ENCODE results near the gene WWTR1.

The WWTR1 gene

DNA sequence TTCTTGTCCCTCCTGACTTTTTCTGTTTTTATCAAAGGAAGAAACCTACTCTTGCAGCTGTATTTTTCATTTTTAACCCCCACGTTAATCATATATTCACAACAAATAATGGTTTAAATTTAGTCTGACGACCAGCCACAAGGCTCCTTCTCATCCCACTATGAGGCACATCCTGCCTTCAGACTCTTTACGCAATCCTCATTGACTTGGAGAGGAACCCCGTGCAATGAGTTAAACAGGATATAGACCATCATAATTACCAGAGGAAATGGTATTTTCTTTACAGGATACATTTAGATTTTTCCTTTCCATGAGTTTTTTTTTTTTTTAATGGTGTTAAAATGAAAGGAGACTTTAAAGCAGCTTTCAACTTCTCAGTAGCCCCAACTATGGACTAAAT lies 68.5 kb downstream of the WWTR1 start:
- peak; percentile 22 to 59 (median 49) for DNase-seq

- no peak for DNase-seq
Observed at GRCh38 chr3:149588909-149589308, 68.9 kb downstream of the WWTR1 start.

- no peak for DNase-seq
Observed at GRCh38 chr3:149587383-149587782, 70.4 kb downstream of the WWTR1 start.

GRCh38 chr3:149586871-149587270 lies 71.0 kb downstream of the WWTR1 start:
- no peak for DNase-seq

DNA sequence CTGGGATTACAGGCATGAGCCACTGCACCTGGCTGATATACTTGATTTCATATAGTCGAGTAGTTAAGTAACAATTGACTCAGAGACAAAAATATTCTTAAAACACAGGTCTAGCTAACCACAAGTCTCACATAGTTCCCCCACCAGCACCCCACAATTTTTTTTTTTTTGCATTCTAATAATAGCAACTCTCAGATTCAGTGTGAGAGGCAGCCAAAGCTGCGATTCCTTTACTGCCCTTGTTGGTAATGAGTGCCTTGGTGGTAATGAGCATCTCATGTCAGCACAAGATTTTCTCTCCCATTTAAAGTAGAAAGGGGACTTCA lies 72.5 kb downstream of the WWTR1 start:
- no peak for DNase-seq

DNA sequence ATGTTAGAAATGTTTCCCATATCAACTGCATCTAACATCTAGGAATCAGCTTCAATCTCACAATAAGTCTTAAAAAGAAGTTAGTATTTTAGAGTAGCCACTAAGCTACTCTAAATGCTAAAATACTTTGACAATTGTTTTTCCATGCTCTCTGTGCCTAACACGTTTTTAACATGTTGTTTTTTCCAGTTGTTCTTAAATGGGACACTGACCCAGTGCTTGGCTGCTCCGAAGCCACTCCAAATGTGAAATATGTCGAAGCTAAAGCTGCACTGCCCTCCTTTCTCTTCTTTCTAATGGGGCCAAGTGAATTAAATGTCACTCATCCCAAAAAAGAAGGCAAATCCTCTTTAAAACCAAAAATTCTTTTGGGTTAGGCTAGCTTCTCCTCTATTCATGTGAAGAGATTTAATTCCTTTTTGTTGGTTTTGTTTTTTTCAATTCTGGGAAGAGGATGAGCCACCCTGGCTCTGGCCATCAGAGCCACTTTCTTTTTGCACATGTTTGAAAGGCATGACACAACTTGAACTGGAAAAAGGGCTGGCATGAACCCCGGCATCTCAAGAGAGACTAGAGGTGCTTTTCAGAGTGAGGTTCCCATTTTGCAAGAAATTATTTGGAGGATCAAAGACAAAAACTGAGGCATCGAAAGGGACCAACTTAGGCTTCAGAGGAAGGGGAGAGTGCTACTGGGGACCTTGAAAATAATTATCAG lies 73.7 kb downstream of the WWTR1 start:
- no peak for DNase-seq

GRCh38 chr3:149582395-149582794 lies 75.4 kb downstream of the WWTR1 start:
- DNase-seq = no peak

DNA sequence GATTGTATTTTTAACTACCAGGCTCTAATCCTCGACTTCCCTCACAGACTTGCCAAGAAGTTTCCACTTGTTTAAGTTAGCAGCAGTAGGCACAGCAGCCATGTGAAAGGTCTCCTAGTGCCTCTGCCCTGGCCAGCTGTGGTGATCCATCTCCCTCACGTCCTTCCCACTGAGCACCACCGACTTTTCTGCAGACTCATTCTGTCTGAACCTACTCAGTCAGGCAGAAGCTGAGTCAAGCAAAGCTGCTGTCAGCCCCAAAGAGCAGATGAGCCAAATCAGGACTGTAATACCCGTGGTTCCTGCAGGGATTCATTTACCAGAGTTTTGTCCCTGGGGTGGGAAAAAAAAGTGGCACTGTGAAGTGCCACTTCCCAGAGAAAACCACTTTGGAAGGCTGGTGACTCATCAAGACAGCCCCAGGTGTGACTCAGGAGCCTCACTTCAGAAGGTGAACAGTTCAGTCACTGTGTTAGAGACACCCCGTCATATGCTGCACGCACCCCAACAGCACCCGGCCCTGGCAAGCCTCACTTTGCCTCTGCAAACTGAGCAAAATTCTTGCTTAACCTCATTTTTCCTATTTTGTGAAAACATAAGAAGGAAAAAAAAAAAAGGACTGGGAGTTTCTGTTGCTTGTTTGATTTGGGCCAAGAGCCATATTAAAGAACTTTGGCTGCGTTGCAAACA lies 76.0 kb downstream of the WWTR1 start:
- peak; percentile 10 to 33 (median 14) for DNase-seq

- DNase-seq = no peak
Observed at GRCh38 chr3:149581248-149581647, 76.6 kb downstream of the WWTR1 start.

GRCh38 chr3:149579838-149580542 lies 77.8 kb downstream of the WWTR1 start:
- DNase-seq = peak; percentile 6 to 41 (median 26)

- no peak for DNase-seq
Observed at GRCh38 chr3:149579161-149579560, 78.7 kb downstream of the WWTR1 start.

GRCh38 chr3:149577801-149578200 lies 80.0 kb downstream of the WWTR1 start:
- DNase-seq = no peak

DNA sequence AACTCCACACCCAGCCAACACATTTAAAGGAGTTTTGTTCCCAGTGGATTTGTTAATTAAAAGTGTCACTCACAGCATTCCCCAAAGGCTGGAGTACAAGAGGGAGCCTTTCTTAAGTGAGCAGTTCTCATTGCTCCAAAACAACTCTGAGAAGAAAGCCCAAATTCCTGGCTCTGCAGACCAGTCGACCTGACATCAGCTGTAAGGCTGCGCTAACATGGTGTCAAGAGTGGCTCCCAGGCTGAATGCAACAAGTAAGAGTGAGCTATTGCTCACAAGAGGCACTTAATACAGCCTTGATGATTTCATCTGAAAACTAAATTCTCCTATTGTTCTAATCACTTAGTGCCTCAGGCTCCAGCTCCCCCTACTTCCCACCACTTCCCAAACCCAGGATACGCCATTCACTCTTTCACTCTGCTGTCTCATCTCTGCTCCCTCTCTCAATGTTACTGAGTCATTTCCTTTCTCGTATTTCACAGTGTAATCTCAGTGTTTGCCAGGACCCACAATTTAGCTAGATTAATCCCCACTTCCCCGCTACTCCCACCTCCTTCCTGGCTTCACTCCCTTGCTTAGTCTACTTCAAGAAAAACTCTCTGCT lies 81.8 kb downstream of the WWTR1 start:
- DNase-seq = peak; percentile 40 to 74 (median 45)

GRCh38 chr3:149575213-149575960 lies 82.4 kb downstream of the WWTR1 start:
- no peak for DNase-seq

DNA sequence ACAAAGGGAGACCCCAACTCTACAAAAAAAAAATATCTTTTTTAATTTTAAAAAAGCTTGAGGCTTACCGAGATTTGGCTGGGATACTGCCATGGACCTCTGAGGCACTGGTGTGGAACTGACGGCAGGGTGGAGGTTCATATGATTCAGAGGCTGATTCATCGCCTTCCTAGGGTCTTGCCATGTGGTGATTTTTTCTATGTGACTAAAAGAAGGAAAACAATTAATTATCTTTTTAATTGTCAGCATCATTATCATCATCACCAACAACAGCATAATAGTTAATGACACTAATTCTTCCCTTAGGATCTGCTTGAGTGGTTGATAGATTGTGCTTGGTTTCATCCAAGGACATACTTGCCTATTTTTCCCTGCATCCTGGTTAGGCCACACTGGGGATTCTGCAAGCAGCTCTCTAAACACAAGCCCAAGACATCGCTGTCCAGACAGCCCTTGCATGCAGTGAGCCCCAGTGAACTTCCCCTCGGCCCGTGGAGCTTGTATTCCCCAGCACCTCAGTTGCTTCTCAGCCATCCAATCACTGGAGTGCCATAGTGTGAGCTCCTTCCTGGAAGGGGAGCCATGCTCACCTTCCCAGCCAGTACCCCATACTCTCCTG lies 84.9 kb downstream of the WWTR1 start:
- peak in 2 of 3 donors; percentile 2 to 10 for DNase-seq

DNA sequence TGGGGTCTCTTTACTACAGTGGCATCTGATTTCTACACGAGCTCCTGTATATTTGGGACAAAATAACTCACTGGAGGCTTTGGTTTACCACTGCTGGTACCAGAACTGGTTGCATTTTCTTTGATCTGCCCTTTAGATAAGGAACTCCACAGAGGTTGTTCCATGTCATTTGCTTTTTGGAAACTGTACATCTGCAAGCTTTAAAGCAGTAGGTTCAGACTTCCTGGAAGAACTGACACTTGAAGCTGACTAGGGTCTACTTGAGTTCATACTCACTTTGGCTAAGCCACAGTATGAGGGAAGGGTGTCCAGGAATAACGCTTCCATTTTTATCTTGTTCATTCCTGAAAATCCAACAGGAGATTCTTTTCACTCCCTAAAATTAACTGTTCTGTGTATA lies 86.4 kb downstream of the WWTR1 start:
- DNase-seq = no peak

- DNase-seq = no peak
Observed at GRCh38 chr3:149570016-149570415, 87.8 kb downstream of the WWTR1 start.

DNA sequence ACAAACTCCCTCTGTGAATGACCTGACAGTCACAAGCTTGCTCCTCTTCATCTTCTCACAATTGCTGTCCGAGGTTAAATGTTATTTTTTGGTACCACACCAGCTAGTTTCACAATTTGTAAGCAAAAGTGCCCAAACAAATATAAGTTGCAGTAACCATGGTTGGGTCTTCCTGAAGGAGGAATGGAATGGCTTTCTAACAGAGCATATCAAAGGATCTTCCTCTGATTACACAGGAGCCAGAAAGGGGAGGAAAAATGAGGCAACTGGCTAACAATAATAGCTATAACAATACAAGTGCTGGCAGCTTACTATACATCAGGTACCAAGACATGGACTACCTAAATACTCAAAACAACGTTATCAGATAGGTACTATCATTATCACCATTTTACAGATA lies 90.4 kb downstream of the WWTR1 start:
- no peak for DNase-seq

DNA sequence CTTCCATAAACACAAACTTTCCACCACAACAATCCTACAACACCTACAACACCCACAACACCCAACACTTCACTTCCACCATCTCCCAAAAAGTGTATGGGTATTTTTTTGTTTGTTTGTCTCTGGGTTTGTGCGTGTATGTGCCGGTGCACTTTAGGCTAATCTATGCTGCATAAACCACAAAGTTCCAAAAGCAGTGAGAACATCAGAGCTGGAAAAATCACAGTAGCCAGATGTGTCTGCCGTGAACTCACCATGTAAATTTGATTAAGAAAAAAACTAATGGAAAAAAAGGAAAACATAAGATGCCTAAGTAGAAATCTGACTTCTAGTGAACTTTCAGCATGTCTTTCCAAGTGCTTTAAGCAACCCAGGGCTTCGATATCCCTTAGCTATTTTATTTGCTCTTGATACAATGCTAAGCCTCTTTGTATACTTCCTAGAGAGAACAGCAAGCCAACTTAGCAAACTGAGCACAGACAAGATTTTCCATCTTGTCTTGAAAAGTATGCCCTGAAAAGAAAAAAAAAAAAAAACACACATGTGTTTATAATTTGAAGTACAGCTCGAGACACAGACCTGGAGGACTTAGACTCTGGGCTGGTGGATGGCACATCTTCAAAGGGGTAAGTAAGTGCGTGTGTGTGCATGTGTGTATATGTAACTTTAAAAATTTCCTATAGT lies 91.4 kb downstream of the WWTR1 start:
- DNase-seq = no peak

DNA sequence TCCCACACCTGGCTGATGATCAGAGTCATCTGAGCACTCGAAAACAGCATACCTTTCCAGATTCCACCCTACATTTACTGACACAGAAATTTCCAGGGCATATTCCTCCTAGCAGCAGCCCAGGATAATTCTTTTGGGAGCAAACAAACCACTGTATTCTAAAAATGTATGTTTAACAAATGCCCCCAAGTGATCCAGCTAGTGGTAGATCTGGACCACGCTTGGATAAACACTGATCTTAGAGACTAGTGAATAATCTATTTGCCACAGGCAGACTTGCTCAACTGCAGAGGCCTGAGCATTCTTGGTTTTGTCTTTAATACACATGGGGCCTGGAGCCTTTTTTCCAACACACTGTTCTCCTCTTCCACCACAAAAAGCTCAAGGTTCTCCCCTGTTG lies 93.7 kb downstream of the WWTR1 start:
- DNase-seq = no peak

GRCh38 chr3:149563114-149563513 lies 94.7 kb downstream of the WWTR1 start:
- no peak for DNase-seq

DNA sequence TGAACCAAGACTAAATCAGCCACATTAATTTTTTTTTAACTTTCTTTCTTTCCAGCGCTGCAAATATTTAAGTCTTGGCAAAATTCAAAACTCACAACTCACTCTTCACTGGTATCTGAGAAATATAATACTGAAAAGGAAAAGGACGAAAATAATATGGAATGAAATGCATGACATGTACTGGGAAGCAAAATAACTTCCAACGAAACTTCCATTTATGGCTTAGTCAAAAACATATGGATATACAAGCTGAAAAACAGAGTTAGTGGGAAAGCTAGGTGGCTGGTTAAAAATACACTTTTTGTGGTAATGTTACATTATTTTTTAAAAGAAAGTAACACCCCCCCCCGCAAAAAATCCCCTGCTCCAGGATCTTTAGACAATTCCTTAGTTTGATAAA lies 97.2 kb downstream of the WWTR1 start:
- DNase-seq = no peak

Measured in suppressor macrophage treated with lipopolysaccharide for 1 hour (primary cell).